Measurements from ENCODE around the gene RPL3.

RPL3 gene

DNA sequence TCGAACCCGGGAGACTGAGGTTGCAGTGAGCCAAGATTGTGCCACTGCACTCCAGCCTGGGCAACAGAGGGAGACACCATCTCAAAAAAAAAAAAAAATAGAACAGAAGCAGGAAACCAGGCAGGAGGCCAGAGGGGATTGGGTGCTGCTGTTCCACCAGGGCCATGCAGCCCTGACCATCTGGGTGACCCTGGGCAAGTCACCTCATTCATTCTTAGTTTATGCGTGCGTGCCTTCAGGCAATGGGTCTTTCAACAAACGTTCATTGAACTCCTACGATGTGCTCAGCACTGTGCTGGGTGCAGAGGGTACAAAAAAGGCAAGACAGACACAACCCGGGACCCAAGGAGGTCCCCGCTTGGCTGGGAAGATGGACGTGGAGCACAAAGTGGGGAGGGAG lies 18.3 kb downstream of the RPL3 start:
- no peak overlapping the region for H3K4me3 ChIP-seq (ENCODE audit: low read depth, low read length)
- TF ChIP-seq CTCF (IDR thresholded peaks at IDR 0.05; ENCODE audit: low read depth, low read length) = no peak

DNA sequence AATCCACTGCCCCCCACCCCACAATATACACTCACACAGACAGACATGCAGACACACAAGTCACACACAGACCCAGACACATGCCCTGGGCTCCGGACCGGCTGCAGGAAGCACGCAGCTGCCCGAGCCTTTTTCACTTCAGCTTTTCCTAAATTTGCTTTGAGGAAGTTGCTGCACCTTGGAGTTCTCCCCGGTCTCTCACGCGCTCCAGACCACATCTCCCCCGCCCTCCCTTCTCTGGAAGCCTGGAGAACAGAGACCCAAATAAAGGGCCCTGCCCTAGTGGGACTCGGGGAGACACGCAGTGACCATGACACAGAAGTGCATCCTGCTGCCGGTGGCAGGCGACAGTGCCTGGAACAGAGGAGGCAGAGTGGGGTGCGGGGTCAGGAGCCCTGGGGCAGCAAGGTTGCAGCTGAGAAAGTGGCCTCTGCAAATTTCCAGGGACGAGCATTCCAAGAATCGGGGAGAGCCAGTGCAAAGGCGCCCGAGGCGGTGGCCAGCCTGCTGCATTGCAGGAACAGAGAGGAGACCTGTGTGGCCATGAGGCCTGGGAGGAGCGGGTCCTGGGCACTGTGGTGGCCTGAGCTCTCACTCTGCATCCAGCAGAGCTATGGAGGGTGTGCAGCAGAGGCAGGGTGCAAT lies 19.1 kb downstream of the RPL3 start:
- TF ChIP-seq CTCF (IDR thresholded peaks at IDR 0.05; ENCODE audit: low read depth, low read length) = no peak
- H3K4me3 ChIP-seq (ENCODE audit: low read depth, low read length) = no peak overlapping the region

DNA sequence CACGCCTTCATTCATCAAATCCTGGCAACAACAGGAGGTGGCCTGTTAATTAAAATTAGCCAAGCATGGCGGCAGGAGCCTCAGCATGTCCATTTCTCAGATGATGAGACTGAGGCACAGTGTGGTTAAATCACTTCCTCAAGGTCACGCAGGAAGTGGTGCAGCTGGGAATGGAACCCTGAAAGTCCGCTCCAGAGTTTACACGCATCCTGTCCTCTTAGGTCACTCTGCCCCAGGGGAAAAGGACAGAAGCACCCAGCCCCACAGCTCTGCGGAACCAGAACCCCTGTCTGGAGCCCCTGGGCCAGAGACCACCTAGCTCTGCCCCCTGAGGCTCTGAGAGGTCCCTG lies 19.6 kb downstream of the RPL3 start:
- no peak overlapping the region for H3K4me3 ChIP-seq (ENCODE audit: low read depth, low read length)
- no peak for TF ChIP-seq CTCF (IDR thresholded peaks at IDR 0.05; ENCODE audit: low read depth, low read length)

DNA sequence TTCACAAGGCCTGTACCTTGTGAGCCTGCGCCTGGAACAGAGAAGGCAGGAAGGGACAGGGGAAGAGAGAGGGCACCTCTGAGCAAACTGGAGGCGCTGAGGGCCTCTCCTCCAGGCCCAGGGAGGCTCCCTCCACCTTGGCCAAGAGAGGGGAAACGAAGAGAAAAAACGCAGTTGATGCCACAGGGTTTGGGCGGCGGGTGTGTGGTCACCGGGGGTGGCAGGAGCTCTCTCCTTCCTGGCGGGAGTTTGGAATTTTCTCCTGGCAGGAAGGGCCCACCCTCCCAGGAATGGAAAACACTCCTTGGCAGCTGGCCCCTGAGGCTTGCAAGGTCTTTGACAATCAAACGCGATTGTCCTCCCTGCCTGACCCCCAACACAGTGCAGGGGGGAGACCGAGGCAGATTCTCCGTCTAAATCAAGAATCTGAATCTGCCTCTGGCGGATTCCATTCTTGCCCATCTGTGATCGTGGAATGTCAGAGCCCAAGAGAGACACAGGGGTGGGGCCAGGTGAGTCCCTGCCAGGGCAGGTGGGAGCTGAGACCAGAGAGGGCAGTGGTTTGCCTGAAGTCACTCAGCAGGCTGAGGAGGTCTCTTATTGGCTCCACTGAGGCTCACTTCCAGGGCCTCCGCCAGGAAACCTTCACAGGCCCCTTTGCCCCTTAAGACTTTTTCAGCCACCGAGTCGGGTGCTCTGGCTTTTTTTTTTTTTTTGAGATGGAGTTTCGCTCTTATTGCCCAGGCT lies 21.0 kb downstream of the RPL3 start:
- no peak overlapping the region for H3K4me3 ChIP-seq (ENCODE audit: low read depth, low read length)
- TF ChIP-seq CTCF (IDR thresholded peaks at IDR 0.05; ENCODE audit: low read depth, low read length) = no peak

DNA sequence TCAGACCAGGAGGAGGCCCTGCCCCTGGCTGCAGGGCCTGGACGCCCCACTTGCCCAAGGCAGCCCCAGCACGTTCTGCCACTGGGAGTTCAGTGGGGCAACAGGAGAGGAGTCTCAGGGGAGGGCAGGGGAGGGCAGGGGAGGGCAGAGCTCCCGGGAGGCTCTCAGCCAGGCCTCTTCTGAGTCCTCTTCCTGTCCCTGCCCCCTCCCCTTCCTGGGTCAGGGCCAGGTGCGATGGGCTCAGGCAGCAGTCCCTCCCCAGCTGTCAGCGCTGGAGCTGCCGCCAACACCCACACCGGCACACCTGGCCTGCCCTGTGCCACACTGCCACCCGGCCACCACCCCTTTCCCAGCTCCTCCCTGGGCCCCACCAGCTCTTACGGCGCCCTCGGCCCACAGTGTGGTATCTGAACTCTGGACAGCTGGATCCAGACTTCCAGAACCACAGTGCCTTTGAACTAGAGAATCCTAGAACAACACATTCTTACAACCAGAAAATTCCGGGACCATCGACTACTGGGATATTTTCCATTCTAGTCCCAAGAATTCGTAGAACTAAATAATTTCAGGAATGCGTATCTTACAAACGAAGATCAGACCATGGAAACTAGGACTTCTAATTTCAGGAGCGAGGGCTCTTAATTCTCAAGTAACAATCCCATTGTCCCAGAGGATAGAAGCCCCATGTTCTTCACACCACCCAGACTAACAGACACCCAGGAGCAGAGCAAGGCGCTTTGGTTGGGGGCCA lies 21.8 kb downstream of the RPL3 start:
- no peak for TF ChIP-seq CTCF (IDR thresholded peaks at IDR 0.05; ENCODE audit: low read depth, low read length)
- H3K4me3 ChIP-seq (ENCODE audit: low read depth, low read length) = no peak overlapping the region

DNA sequence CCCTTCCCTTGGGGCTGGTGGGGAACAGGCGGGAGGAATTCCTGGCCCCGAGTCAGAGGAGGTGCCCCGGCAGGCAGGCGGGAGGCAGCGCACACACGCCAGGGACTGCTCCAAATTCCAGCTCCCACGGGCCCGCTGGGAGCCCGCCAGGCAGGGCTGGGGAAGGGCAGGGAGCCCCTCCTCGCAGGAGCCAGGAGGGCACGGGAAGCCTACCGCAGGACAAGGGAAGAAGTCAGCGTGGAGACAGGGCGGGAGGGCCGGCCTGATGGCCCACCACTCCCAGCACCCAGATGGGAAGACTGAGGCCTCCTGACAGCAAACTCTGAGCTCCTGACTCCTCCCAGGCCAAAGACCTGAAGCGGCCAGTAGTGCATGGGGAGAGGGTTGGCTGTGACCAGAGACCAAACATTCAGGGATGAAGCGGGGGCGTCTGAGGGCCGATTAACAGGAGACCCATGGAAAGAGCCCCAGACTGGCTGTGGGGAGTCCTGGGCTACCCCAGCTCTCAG lies 22.4 kb downstream of the RPL3 start:
- no peak overlapping the region for H3K4me3 ChIP-seq (ENCODE audit: low read depth, low read length)
- no peak for TF ChIP-seq CTCF (IDR thresholded peaks at IDR 0.05; ENCODE audit: low read depth, low read length)

DNA sequence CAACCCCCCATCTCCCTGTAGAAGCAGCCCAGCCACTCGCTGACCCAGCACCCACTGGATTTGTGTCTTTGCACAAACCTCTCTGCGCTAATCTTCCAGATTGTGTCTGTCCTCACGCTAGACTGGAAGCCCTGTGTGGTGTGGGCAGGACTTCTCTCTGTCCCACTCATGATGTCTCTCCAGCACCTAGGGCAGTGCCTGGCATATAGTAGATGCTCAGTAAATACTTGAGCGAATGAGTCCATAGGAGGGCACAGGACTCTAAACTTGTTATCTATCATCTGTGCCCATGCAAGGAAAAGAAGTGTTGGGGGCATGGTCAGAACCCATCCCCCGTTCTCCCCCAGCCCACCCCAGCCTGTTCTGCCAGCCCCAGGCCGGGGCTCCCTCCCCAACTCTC lies 22.9 kb downstream of the RPL3 start:
- no peak overlapping the region for H3K4me3 ChIP-seq (ENCODE audit: low read depth, low read length)

More for the DNA sequence above, 22.9 kb downstream of the RPL3 start:
- TF ChIP-seq CTCF (IDR thresholded peaks at IDR 0.05; ENCODE audit: low read depth, low read length) = no peak
